HL-60/S4 treated with retinoic acid at 250 ng/mL for 4 days and 3 days (cell line): ENCODE results near the gene CDKN2B.

Experiments used
- in situ Hi-C: fragments of 300-500 bp; cut with MboI; formaldehyde crosslinking; loops from 2 replicates; pipeline ENCODE4 v1.7.0; 2022; ENCODE audit warnings: low sequenced_read_pairs

The CDKN2B gene

DNA sequence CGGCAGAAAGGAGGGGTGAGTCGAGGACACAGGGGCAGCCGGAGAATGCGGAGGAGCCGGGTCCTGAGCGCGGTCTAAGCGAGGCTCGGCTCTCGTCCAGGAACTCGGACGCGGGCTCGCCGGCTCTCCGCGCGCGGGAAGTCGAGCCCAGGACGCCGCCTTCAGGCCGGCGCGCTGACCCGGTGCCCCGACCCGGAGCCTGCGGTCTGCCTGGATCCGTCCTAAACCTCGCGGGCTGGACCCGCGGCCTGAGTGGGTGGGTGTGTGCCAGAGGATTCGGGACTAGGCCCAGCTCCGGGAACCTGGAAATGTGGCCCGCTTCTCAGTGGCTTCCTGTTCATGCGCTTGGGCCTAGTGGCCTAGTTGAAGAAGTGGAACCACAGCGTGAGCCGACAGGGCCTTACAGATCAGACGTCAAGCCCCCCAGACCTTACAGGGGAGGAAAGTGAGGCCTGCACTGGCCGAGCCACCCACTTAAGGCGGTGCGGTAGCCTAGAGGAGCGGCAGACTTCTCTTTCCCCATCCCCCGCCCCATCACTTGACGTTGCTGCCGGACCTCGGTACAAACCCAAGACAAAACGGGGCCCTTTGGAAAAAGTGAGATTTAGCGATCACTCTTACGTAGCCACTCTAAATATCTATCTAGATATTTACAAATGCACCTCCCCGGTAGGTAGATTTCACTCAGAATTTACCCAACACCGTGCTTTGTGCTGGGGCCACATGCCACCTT is 13.3 kb downstream of the CDKN2B start:
- in situ Hi-C loops, result loop anchor here (25.0 kb wide), 1 partner anchor 184 kb away; the partner anchor contains the start of gene MTAP

DNA sequence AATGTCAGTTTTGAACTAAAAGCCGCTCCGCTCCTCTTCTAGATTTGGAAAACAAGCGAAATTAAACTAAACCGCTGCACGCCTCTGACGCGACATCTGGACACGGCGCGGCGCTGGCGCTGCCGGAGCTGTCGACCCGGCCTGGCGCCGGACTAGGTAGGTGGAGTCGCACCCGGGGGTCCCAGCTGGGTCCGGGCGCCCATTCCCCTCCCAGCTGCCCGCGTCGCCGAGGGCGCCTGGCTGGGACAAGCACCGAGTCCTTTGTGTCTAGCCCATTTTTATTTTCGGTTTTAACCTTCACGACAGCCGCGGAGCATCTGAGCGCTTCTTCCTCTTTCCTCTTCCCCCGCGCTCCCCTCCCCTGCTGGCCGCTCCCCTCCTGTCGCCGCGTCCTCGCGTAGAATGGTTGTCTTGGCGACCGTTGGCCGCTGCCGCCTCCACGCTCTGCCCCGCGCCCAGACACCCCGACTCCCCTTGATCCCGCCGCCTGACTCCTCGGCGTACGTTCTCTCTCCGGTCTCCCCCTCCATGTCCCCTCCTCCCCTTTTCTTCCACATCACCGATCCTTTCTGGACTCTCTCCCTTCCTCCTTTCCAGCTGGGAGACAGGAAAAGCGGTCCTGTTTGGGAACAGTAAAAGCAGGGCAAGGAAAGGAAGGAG is 14.0 kb downstream of the CDKN2B start:
- in situ Hi-C loops, result loop anchor here (25.0 kb wide), 1 partner anchor 183 kb away; the partner anchor contains the start of gene MTAP

DNA sequence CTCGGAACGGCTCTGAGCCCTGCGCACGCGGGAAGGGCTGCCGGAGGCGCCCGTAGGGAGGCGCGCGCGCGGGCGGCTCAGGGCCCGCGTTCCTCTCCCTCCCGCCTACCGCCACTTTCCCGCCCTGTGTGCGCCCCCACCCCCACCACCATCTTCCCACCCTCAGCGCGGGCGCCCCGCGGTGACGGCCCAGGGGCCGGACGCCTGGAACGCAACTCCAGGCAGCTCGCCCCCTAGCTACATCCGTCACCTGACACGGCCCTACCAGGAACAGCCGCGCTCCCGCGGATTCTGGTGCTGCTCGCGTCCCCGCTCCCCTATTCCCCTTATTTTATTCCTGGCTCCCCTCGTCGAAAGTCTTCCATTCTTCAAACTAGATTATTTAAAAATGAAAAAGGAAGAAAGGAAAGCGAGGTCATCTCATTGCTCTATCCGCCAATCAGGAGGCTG is 14.5 kb downstream of the CDKN2B start, which contains the start of gene CDKN2B-AS1:
TSS of gene CDKN2B-AS1 (plus strand) at position 236 of the 450 bp plus-strand sequence.
- in situ Hi-C loops, result loop anchor here (25.0 kb wide), 1 partner anchor 182 kb away; the partner anchor contains the start of gene MTAP

DNA sequence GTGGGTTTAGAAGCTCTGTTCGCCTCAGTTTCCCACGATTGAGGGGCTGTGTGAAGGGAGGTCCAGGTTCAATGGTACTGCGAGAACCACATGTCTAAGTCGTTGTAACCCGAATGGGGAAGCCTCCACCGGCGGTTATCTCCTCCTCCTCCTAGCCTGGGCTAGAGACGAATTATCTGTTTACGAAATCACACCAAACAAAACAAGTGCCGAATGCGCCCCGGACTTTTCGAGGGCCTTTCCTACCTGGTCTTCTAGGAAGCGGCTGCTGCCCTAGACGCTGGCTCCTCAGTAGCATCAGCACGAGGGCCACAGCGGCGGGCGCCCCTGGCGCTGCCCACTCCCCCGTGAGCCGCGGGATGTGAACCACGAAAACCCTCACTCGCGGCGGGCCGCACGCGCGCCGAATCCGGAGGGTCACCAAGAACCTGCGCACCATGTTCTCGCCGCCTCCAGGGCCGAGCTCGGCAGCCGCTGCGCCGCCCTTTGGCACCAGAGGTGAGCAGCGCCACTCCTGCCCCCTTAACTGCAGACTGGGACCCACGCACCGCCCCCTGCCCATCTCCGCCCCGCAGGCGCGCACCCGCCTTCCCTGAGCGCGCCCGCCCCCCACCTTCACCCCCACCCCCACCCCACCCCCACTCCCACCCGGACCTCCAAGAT is 15.1 kb downstream of the CDKN2B start, which contains the start of gene CDKN2A:
TSS of gene CDKN2A (minus strand) at position 500 of the 663 bp plus-strand sequence.
- in situ Hi-C loops, result loop anchor here (25.0 kb wide), 1 partner anchor 182 kb away; the partner anchor contains the start of gene MTAP

DNA sequence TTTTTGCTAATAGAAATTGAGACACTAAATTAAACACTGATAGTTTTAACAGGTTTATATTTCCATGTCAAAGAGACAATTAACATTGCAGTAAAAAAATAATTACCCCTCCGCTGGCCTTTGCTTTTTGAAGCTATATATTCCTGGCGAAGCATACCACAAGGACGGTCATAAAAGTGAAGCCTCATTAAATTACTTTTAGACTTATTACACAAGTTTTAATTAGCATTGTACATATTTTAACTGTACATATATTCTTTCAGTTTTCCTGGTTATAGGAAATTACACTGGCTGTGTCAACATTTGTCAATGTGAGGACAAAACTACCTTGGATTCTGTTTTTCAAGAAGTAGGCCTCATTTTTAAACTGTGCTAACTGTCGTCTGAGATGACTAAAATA is 16.1 kb downstream of the CDKN2B start:
- in situ Hi-C loops, result loop anchor here (25.0 kb wide), 1 partner anchor 181 kb away; the partner anchor contains the start of gene MTAP

DNA sequence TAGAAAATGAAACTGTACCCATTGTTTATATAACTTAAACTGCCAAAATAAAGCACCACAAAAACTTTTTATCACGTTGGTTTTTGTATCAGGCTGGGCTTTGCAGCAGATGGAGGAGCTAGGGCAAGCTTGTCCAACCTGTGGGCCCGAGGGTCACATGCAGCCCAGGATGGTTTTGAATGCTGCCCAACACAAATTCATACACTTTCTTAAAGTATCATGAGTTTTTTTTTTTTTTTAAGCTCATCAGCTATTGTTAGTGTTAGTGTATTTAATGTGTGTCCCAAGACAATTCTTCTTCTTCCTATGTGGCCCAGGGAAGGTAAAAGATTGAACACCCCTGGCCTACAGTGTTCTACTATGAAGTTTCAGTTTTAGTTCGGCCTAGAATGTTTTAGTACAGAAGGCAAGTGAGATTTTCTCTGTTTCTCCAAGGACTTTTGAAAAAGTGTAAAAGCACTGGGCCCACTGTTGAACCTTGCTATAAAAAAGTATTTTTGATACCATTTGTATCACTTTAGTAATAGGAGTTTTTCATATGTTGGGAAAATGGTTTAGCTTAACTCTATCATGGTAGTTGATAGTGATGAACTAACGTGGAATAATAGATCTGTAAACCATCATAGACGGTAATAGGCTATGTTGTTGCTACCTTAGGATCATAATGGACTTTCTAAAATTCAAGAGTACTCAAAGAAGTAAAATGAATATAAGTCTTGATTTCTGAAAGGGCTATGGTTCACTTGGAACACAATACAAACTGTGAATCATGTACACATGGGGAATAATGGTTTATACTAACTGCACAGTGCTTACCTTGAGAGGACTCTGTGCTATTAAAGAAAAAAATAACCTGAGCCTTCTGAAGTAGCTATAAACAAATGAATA is 17.8 kb downstream of the CDKN2B start:
- in situ Hi-C loops, result loop anchor here (25.0 kb wide), 1 partner anchor 179 kb away; the partner anchor contains the start of gene MTAP

DNA sequence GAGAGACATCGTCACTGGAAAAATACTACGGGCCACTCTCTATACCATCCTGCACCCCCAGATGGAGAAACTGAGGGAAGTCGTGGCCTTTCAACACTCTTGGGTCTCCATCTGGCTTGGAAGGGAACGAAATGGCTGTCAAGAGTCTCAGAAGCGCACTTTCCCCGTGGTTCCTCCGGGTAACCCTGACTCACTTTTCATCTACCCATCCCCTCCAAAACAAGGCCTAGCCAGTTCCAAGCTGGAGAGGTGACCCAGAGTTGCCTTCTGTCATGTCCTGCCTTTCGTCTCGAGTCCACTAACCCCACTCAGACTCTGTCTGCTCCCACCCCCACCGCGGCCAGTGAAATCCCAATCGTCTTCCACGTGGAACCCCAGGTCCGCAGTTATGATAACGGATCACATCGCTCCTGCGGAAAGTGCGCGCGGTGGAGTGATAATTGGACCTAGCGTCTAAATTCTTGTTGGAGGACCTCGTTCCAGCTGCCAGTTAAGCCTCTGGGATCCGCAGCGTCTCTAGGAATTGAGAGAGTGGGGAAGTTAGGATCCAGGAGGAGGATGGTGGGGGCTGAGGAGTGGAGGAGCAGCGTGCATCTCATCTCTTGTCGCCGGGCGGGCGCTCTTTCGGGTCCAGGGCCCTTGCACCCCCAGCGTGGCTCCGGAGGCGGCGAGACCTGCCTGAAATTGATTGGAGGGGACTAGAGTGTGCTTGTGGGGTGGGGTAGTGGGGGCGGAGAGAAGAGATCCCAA is 19.5 kb downstream of the CDKN2B start:
- in situ Hi-C loops, result loop anchor here (25.0 kb wide), 1 partner anchor 177 kb away; the partner anchor contains the start of gene MTAP

DNA sequence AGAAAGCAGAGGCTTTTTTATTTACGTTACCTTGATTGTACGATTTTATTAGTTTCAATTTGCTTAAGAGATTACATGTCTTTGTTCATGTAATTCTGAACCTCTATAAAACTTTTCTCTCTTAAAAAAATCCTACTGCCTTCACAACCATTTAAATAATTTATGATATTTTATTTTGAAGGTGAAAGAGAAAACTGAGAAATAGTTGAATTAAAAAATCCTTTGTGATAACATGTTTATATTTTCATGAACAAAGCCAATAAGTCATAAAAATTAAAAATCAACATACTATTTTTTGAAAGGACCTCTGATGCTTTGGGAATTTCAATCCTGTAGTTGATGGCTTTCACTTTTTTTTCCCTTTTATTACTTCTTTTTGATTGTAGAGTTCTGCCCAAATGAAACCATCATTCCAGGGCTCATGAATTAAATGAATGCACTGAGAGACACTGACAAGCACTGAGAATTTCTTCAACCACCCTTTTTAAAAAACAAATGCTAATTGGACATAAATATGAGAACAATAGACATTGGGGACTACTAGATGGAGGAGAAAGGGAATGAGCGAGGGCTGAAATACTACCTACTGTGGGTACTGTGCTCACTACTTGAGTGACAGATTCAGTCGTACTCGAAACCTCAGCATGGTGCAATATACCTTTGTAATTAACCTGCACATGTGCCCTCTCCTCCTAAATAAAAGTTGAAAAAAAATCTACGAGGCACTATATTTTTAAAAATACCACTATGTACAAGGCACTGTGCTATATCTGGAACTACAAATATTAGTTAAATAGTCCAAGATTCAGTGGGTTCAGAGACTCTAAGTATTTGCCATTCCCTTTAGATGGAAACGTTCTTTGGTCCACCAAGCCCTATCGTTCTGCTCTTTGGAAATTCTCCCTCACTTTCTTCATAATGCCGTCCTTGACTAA is 20.8 kb downstream of the CDKN2B start:
- in situ Hi-C loops, result loop anchor here (25.0 kb wide), 1 partner anchor 176 kb away; the partner anchor contains the start of gene MTAP

DNA sequence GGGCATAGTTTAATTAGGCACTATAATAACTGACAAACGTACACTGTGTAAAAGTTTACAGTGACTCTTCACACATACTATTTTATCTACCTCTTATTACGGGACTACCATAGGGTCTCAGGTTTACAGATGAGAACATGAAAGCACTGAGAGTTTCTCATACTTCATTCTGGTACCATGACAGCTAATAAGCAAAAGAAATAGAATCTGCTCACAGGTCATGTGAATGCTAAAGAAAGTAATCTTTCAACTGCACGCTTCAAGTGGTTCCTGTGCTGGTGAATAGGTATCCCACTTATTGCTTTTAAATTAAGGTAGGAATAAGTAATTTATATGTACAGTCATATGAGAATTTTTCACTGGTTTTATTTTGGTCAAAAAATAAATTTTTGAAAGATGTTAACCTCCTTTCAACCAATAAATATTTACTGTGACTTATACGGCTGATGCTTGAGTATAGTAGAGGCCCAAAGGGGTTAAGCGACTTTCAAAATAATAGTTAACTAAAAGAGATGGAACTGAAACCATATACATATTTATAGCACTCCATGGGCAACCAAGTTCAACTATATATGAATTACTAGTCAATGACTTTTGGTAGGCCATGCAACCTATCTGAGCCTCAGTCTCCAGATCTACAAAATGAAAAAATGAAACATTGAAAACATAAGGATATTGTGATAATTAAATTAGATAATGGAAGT is 23.0 kb downstream of the CDKN2B start:
- in situ Hi-C loops, result loop anchor here (25.0 kb wide), 1 partner anchor 174 kb away; the partner anchor contains the start of gene MTAP

DNA sequence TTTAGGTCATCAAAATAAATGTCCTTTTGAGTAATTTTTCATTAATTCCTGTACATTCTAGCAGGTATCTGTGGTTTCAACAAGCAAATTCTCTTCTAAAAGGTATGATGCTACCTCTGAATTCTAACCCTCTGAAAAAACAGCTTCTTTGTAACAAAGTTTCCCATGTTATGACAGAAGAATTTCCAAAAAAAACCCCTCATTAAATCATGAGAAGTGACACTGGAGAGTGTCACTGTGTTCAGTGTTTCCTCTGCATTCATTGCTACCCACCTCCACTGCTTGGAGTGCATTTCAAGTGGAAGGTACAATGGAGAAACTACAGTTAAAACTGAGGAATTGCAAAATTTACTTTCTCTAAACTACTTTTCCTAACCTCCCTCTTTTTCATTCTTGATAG is 25.0 kb downstream of the CDKN2B start:
- in situ Hi-C loops, result loop anchor here (25.0 kb wide), 1 partner anchor 172 kb away; the partner anchor contains the start of gene MTAP

DNA sequence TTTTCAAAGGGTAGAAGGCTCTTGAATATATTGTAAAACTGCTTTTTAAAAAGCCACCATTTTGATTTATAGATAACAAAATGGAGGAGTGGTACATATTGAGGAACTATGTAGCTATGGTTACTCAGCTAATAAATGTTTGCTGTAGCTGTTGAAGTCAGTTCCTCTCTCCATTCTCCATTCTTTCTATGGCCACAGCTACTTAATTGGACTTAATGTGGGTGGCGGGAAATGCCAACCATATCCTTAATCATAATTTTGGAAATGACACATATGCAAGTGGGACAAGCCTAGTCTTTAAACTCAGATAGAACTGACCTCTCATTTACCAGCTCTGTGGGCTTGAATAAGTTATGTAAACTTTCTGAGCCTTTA is 25.6 kb downstream of the CDKN2B start:
- in situ Hi-C loops, result loop anchor here (25.0 kb wide), 1 partner anchor 171 kb away; the partner anchor contains the start of gene MTAP

DNA sequence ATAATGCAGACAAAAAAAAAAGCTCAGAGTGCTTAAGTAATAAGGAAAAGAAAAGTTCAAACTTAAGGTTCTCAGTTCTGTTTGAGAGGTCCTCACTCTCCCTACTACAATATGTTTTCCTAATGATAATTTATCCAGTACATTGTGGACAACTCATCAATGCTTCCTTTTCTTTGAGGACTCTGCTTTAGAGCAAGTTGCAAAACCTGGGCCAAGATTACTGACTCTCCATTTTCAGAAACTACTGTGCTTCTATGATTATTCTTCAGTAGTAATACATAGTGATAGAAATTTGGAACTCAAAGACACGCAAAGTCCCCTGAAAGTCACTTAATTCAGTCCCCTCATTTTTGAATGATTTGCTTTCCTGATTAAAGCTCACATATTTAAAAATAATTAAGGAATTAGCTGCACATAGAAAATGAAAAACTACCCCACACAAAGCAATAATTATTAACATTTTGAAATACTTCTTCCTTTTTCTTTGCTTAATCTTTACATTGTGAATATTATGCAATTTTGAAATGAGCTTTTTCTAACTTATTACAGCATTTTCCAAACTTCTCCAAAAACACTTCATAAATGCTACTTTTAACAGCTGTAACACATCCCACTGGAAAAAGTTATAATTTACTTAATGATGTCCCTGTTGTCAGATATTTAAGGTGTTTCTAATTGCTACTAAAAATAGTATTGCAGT is 26.1 kb downstream of the CDKN2B start:
- in situ Hi-C loops, result loop anchor here (25.0 kb wide), 1 partner anchor 171 kb away; the partner anchor contains the start of gene MTAP

DNA sequence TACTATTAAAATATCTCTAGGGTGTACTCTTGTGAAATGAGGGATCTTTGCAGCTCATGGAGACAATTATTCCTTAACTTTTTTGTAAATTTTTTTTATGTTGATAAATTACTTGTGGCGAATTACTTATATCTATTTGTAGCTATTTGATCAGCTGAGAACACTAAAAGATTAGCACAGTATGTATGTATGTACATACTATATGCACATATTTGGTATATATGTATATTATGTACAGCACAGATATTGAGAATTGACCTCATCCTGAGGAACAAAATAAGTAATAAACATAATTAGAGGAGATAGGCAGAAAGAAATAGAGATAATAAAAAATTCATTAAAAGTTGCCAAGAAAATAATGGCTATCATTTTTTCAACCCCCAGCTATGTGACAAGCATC is 26.7 kb downstream of the CDKN2B start:
- in situ Hi-C loops, result loop anchor here (25.0 kb wide), 1 partner anchor 170 kb away; the partner anchor contains the start of gene MTAP

DNA sequence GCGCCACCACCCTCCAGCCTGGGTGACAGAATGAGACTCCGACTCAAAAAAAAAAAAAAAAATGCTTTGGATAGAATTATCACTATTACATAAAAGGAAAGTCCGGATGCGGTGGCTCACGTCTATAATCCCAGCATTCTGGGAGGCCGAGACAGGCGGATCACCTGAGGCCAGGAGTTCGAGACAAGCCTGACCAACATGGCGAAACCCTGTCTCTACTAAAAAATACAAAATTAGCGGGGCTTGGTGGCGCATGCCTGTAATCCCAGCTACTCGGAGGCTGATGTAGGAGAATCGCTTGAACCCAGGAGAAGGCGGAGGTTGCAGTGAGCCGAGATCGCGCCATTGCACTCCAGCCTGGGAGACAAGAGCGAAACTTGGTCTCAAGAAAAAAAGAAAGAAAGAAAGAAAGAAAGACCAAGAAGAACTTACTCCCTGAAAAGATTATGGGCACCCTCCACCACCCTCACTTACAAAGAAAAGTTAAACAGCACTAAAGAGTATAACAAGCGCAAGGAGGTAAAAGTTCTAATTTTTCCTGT is 32.7 kb downstream of the CDKN2B start:
- in situ Hi-C loops, result loop anchor here (25.0 kb wide), 1 partner anchor 164 kb away; the partner anchor contains the start of gene MTAP

DNA sequence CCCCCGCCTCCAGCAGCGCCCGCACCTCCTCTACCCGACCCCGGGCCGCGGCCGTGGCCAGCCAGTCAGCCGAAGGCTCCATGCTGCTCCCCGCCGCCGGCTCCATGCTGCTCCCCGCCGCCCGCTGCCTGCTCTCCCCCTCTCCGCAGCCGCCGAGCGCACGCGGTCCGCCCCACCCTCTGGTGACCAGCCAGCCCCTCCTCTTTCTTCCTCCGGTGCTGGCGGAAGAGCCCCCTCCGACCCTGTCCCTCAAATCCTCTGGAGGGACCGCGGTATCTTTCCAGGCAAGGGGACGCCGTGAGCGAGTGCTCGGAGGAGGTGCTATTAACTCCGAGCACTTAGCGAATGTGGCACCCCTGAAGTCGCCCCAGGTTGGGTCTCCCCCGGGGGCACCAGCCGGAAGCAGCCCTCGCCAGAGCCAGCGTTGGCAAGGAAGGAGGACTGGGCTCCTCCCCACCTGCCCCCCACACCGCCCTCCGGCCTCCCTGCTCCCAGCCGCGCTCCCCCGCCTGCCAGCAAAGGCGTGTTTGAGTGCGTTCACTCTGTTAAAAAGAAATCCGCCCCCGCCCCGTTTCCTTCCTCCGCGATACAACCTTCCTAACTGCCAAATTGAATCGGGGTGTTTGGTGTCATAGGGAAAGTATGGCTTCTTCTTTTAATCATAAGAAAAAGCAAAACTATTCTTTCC is 34.2 kb downstream of the CDKN2B start:
- in situ Hi-C loops, result loop anchor here (25.0 kb wide), 1 partner anchor 163 kb away; the partner anchor contains the start of gene MTAP

DNA sequence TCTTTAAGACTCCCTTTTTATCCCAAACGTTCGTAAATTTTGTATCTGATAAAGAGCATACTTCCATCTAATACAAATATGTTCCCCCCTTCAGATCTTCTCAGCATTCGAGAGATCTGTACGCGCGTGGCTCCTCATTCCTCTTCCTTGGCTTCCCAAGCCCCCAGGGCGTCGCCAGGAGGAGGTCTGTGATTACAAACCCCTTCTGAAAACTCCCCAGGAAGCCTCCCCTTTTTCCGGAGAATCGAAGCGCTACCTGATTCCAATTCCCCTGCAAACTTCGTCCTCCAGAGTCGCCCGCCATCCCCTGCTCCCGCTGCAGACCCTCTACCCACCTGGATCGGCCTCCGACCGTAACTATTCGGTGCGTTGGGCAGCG is 34.8 kb downstream of the CDKN2B start:
- in situ Hi-C loops, result no loop called here
